Measurements from ENCODE around the gene EXOC4.

The EXOC4 gene

GRCh38 chr7:133504825-133505224 is 251.9 kb downstream of the EXOC4 start:
- no peak for DNase-seq

GRCh38 chr7:133509822-133510221 is 256.9 kb downstream of the EXOC4 start:
- DNase-seq = no peak

GRCh38 chr7:133510326-133511055 is 257.6 kb downstream of the EXOC4 start:
- no peak for DNase-seq

GRCh38 chr7:133511252-133511651 is 258.4 kb downstream of the EXOC4 start:
- DNase-seq = no peak

- no peak for DNase-seq
Observed at GRCh38 chr7:133511708-133512107, 258.8 kb downstream of the EXOC4 start.

GRCh38 chr7:133512560-133512959 is 259.7 kb downstream of the EXOC4 start:
- no peak for DNase-seq

GRCh38 chr7:133513608-133514007 is 260.7 kb downstream of the EXOC4 start:
- DNase-seq = no peak

- DNase-seq = no peak
Observed at GRCh38 chr7:133514551-133514950, 261.7 kb downstream of the EXOC4 start.

GRCh38 chr7:133517766-133518165 is 264.9 kb downstream of the EXOC4 start:
- no peak for DNase-seq

GRCh38 chr7:133518718-133519117 is 265.8 kb downstream of the EXOC4 start:
- no peak for DNase-seq

- DNase-seq = no peak
Observed at GRCh38 chr7:133520248-133520647, 267.4 kb downstream of the EXOC4 start.

- no peak for DNase-seq
Observed at GRCh38 chr7:133522501-133522900, 269.6 kb downstream of the EXOC4 start.

- no peak for DNase-seq
Observed at GRCh38 chr7:133528796-133529195, 275.9 kb downstream of the EXOC4 start.

- DNase-seq = no peak
Observed at GRCh38 chr7:133529861-133530260, 277.0 kb downstream of the EXOC4 start.

- no peak for DNase-seq
Observed at GRCh38 chr7:133530682-133531081, 277.8 kb downstream of the EXOC4 start.

GRCh38 chr7:133534816-133535215 is 281.9 kb downstream of the EXOC4 start:
- no peak for DNase-seq

- no peak for DNase-seq
Observed at GRCh38 chr7:133535308-133535707, 282.4 kb downstream of the EXOC4 start.

- DNase-seq = no peak
Observed at GRCh38 chr7:133536450-133536849, 283.6 kb downstream of the EXOC4 start.

- no peak for DNase-seq
Observed at GRCh38 chr7:133539016-133539415, 286.1 kb downstream of the EXOC4 start.

- no peak for DNase-seq
Observed at GRCh38 chr7:133540096-133540860, 287.4 kb downstream of the EXOC4 start.

GRCh38 chr7:133542209-133542780 is 289.4 kb downstream of the EXOC4 start:
- DNase-seq = no peak

- no peak for DNase-seq
Observed at GRCh38 chr7:133543657-133544056, 290.8 kb downstream of the EXOC4 start.

GRCh38 chr7:133545618-133546017 is 292.7 kb downstream of the EXOC4 start:
- DNase-seq = no peak

- DNase-seq = no peak
Observed at GRCh38 chr7:133547981-133548380, 295.1 kb downstream of the EXOC4 start.

All from stimulated activated CD8-positive, alpha-beta memory T cell treated with anti-CD3 and anti-CD28 coated beads, Interleukin-4, amount 100 ng/mL, for 48 hours (primary cell).